CD4-positive, alpha-beta T cell (primary cell): ENCODE data around the gene ATP11A. TPM values are rescaled to one million over a fixed set of nuclear protein-coding genes. Genes with fewer than 3 reads are reported as not detected.

ENCODE experiments used
- ATAC-seq: fragments of 200-7000 bp; cut with Tn5 transposase; one replicate; pipeline ENCODE4 v1.10.0; 2022; ENCODE audit warnings: mild to moderate bottlenecking; ENCODE audit not compliant: poor library complexity
- CTCF ChIA-PET: fragments of 350-600 bp; sonication (Branson Sonifier 250); formaldehyde crosslinking; loops from one replicate; lab custom pipeline; 2021; ENCODE audit warnings: antibody characterized with exemption, inconsistent platforms; lab: Charles Lee
- POLR2A ChIA-PET: fragments of 350-600 bp; sonication (Branson Sonifier 250); formaldehyde crosslinking; loops from one replicate; lab custom pipeline; 2021; ENCODE audit warnings: antibody characterized with exemption, inconsistent platforms; lab: Charles Lee
- DNase-seq, 14 experiments: peaks; one replicate each; pipeline ENCODE4 v3.0.0-alpha.2; 2013 to 2020; ENCODE audit warnings: mixed read lengths in 2 of 14
- H3K27ac ChIP-seq, 2 donors: one replicate each; pipeline versions ENCODE4 v1.5.1 to v1.7.0; 2013; ENCODE audit warnings: low read length in 2 of 2, low read depth in 1 of 2, mild to moderate bottlenecking in 1 of 2
- H3K27me3 ChIP-seq, 2 experiments: 1 replicate in 1 of 2; 2 replicates in 1 of 2; pipeline versions ENCODE4 v1.6.1 to v1.7.0; 2013; ENCODE audit warnings: low read length in 2 of 2, control low read depth in 1 of 2, mild to moderate bottlenecking in 1 of 2, moderate library complexity in 1 of 2; ENCODE audit not compliant: insufficient read depth in 2 of 2, control insufficient read depth in 1 of 2
- H3K36me3 ChIP-seq: one replicate; pipeline ENCODE4 v1.6.1; 2013; ENCODE audit warnings: low read length, control low read depth; ENCODE audit not compliant: insufficient read depth
- H3K4me1 ChIP-seq: one replicate; pipeline ENCODE4 v1.6.1; 2013; ENCODE audit warnings: low read length, control low read depth; ENCODE audit not compliant: insufficient read depth
- H3K4me3 ChIP-seq: one replicate; pipeline ENCODE4 v1.5.1; 2013; ENCODE audit warnings: mild to moderate bottlenecking, low read length, moderate library complexity
- H3K9me3 ChIP-seq, 2 experiments: 1 replicate in 1 of 2; 2 replicates in 1 of 2; pipeline versions ENCODE4 v1.6.1 to v1.7.0; 2013; ENCODE audit warnings: low read length in 2 of 2, mild to moderate bottlenecking in 2 of 2, control low read depth in 1 of 2, moderate library complexity in 1 of 2; ENCODE audit not compliant: control insufficient read depth in 1 of 2, insufficient read depth in 1 of 2
- H3K27ac Mint-ChIP-seq: one replicate; pipeline ENCODE4 v1.8.0; 2020; ENCODE audit warnings: mixed read lengths
- H3K27me3 Mint-ChIP-seq: one replicate; pipeline ENCODE4 v1.8.0; 2021; ENCODE audit warnings: mixed read lengths
- H3K36me3 Mint-ChIP-seq: one replicate; pipeline ENCODE4 v1.8.0; 2021; ENCODE audit warnings: low read depth, mixed read lengths
- H3K4me1 Mint-ChIP-seq: one replicate; pipeline ENCODE4 v1.8.0; 2021; ENCODE audit warnings: low read depth, mixed read lengths
- H3K4me3 Mint-ChIP-seq: one replicate; pipeline ENCODE4 v1.8.0; 2020; ENCODE audit warnings: mild to moderate bottlenecking, mixed read lengths
- H3K9me3 Mint-ChIP-seq: one replicate; pipeline ENCODE4 v1.8.0; 2020; ENCODE audit warnings: mixed read lengths
- CTCF ChIP-seq: fragments of 200-600 bp; IDR thresholded peaks from one replicate; pipeline ENCODE4 v1.8.0; 2022; ENCODE audit warnings: antibody characterized with exemption, mild to moderate bottlenecking
- intact Hi-C, 2 experiments: fragments of 100-400 bp; cut with DNase I in 1 of 2; cut with micrococcal nuclease in 1 of 2; formaldehyde crosslinking; loops; one replicate each; pipeline versions ENCODE4 v1.15.1 to v1.9.0; 2023 to 2025; cut with DNase I, micrococcal nuclease
- total RNA-seq, 174 experiments: library from RNA in 2 of 174; stranded (reverse) in 2 of 174; gene quantifications; one replicate each; pipeline ENCODE4 v1.2.3 and lab custom pipeline; 2021 to 2026

The ATP11A gene
- total RNA-seq, 2 experiments from 2014 or later, result 56.7 to 66.8 TPM

- ChIA-PET CTCF (no interaction called here), POLR2A (no interaction called here)
- Histone ChIP-seq H3K4me1 (no peaks in the 10 kb centered on the region), H3K9me3 (peaks cover 0 to 9% of the 10 kb centered on the region in 2 experiments), H3K27me3 (no peaks in the 10 kb centered on the region), H3K4me3 (no peak overlapping the region), H3K36me3 (peaks cover 50% of the 10 kb centered on the region), H3K27ac (no peak overlapping the region)
- Mint-ChIP-seq H3K4me1 (no peaks in the 10 kb centered on the region), H3K27ac (no peak overlapping the region), H3K36me3 (peaks cover 78% of the 10 kb centered on the region), H3K9me3 (no peaks in the 10 kb centered on the region), H3K4me3 (no peak overlapping the region), H3K27me3 (no peaks in the 10 kb centered on the region)
- ATAC-seq, result no peak
- intact Hi-C loops, result loop anchor here in 1 of 2 experiments (10.0 kb wide), 1 partner anchor 168 kb away; no protein-coding TSS in a partner anchor
- TF ChIP-seq CTCF, result no peak
- DNase-seq, result no peak
Measured at GRCh38 chr13:112812306-112813055, 122.6 kb downstream of the ATP11A start.

- intact Hi-C loops, result loop anchor here in 1 of 2 experiments (10.0 kb wide), 1 partner anchor 169 kb away; no protein-coding TSS in a partner anchor
- H3K36me3 Mint-ChIP-seq, result peaks cover 85% of the 10 kb centered on the region
Measured at GRCh38 chr13:112813552-112813951, 123.7 kb downstream of the ATP11A start.

GRCh38 chr13:112814905-112815585 is 125.2 kb downstream of the ATP11A start:
- POLR2A ChIA-PET, result no interaction called here
- no peak overlapping the region for H3K27ac ChIP-seq
- no peaks in the 10 kb centered on the region for H3K27me3 ChIP-seq
- ATAC-seq (no peak), DNase-seq (no peak)
- Mint-ChIP-seq H3K27me3 (no peaks in the 10 kb centered on the region), H3K4me1 (no peaks in the 10 kb centered on the region), H3K27ac (no peak overlapping the region), H3K9me3 (no peaks in the 10 kb centered on the region), H3K4me3 (no peak overlapping the region), H3K36me3 (peaks cover 85% of the 10 kb centered on the region)
- H3K4me1 ChIP-seq, result no peaks in the 10 kb centered on the region
- peaks cover 65% of the 10 kb centered on the region for H3K36me3 ChIP-seq
- intact Hi-C loops, result loop anchor here in 1 of 2 experiments (10.0 kb wide), 1 partner anchor 170 kb away; no protein-coding TSS in a partner anchor
- CTCF ChIA-PET, result no interaction called here
- H3K4me3 ChIP-seq, result no peak overlapping the region
- TF ChIP-seq CTCF, result no peak
- H3K9me3 ChIP-seq, result peaks cover 0 to 21% of the 10 kb centered on the region in 2 experiments

More at GRCh38 chr13:112813552-112813951, 123.7 kb downstream of the ATP11A start:
- no peak overlapping the region for H3K27ac ChIP-seq
- Mint-ChIP-seq H3K9me3 (no peaks in the 10 kb centered on the region), H3K27ac (no peak overlapping the region), H3K4me3 (no peak overlapping the region), H3K27me3 (no peaks in the 10 kb centered on the region), H3K4me1 (no peaks in the 10 kb centered on the region)
- H3K9me3 ChIP-seq, result peaks cover 0 to 18% of the 10 kb centered on the region in 2 experiments
- no peak overlapping the region for H3K4me3 ChIP-seq
- no peak for DNase-seq
- TF ChIP-seq CTCF, result no peak
- H3K36me3 ChIP-seq, result peaks cover 56% of the 10 kb centered on the region
- CTCF ChIA-PET, result no interaction called here
- POLR2A ChIA-PET, result no interaction called here
- no peaks in the 10 kb centered on the region for H3K4me1 ChIP-seq
- H3K27me3 ChIP-seq, result no peaks in the 10 kb centered on the region
- ATAC-seq, result no peak
